IPS DF 4.7 (cell line): ENCODE measurements around the gene CACNA1C.

Source experiments
- DNase-seq: peaks from one replicate; pipeline ENCODE4 v3.0.0-alpha.2; 2013; ENCODE audit warnings: low spot score; ENCODE audit errors: extremely low read depth

CACNA1C gene

DNA sequence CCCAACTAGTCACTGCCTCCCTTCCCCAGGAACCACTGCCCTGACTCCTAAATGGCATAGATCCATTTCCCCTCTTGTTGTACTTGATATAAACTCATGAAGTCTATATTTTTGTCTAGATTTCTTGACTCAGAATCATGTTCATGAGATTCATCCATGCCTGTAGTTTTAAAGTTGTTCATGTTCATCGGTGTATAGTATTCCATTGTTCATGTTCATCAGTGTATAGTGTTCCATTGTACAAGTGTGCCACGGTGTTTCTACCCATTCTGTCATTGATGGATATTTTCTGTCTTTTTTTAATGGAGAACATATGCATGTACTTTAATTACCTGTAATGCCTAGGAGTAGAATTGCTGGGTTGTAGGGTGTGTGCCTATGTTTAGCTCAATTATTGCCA is 261.7 kb downstream of the CACNA1C start:
- DNase-seq = no peak

- no peak for DNase-seq
Observed at GRCh38 chr12:2317772-2318171, 265.0 kb downstream of the CACNA1C start.

DNA sequence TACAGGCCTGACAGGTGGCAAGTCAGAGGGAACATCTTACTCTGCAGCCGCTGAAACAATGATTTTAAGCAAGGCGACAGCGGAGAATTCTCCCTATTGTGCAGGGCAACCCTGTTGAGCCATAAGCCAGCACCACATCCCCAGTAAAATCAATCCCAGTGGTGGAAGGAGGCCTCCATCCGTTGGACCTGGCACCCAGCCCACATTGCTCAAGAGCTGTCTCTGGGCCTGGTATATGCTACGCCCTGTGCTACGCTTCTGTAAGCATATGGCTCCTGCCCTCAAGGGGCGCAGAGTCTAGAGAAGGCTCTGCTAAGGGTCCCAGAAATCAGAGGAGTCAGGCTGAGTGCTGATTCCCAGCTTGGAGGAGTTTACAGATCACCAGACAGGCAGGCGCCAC is 265.5 kb downstream of the CACNA1C start:
- no peak for DNase-seq

GRCh38 chr12:2319136-2319535 is 266.3 kb downstream of the CACNA1C start:
- no peak for DNase-seq

- no peak for DNase-seq
Observed at GRCh38 chr12:2319737-2320506, 267.1 kb downstream of the CACNA1C start.

GRCh38 chr12:2320841-2321240 is 268.1 kb downstream of the CACNA1C start:
- DNase-seq = no peak

GRCh38 chr12:2322554-2323120 is 269.9 kb downstream of the CACNA1C start:
- DNase-seq = no peak

- DNase-seq = no peak
Observed at GRCh38 chr12:2323532-2324255, 270.9 kb downstream of the CACNA1C start.

- DNase-seq = no peak
Observed at GRCh38 chr12:2324387-2324786, 271.6 kb downstream of the CACNA1C start.

DNA sequence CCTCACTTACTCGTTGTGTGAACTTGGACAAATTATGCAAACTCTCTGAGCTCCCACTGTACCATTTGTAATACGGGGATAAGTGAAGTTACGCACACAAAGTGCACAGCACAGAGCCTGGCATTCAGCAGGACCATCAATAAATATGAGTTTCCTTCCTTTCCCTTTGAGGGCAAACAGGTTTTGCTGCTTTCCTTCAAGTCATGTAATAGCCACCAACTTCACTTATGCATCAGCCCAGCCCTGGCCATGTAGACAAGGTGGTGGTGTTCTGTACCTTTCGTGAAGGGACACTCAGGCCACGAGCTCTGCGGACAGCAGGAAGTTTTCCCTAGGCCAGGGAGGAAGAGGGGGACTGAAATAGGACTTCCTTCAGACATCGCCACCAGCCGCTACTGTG is 272.7 kb downstream of the CACNA1C start:
- no peak for DNase-seq

- DNase-seq = no peak
Observed at GRCh38 chr12:2326470-2326869, 273.7 kb downstream of the CACNA1C start.

DNA sequence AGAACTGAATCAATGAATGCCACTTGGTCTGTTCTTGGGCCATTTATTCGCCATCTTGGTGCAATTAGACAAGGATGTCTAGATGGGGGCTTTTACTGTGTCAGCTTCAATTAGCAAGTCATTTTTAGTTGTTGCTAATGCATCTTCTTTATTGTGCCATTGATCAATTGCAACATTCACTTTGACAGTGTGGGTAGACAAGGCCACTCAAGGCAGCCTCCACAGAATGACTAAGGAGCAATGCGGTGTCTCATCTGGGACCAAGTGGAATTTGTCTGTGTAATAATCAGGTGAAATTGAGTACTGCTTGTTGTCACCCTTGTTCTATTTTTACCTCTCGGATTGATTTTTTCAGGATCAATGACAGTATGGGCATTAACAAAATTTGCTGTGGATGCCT is 275.9 kb downstream of the CACNA1C start:
- DNase-seq = no peak

DNA sequence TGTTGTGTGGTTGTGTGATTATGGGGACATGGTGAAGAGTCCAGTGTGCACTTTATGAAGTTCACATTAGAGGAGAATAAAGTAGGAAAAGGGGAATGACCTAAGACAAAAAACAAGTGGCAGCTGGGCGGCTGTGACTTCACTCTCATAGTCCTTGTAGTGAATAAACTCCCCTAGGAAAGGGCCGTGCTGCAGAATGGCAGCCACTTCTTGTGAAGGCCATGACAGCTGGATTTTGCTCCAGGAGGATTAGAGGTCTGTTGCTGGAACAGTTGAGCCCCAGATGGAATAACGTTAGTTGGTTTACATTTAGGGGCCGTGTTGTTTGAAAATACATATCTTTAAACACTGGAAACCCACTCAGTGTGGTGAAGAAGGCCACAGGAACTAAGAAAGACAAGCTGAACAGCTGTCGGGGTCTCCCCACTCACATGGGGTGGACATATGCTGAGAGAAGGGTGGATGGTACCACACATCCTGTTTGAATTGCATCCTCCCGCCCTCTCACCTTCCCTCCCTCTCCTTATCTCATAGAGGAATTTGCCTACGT is 276.9 kb downstream of the CACNA1C start:
- DNase-seq = no peak

DNA sequence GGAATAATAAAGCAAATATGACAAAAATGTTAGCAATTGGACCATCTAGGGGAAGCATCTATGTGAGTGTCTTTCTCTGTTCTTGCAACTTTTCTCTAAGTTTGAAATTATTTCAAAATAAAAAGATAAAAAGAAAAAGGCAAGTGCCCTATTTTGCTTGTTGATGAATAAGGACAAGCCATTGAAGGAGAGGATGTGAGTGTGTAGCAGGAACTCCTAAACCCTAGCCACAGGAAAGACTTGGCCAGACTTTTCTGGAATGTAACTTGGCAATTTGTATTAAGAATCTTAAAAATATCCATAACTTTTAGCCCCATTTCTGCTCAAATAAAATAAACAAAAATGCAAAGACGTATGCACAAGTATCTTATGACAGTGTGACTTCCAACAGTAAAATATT is 279.4 kb downstream of the CACNA1C start:
- DNase-seq = no peak

GRCh38 chr12:2332947-2333346 is 280.2 kb downstream of the CACNA1C start:
- no peak for DNase-seq

DNA sequence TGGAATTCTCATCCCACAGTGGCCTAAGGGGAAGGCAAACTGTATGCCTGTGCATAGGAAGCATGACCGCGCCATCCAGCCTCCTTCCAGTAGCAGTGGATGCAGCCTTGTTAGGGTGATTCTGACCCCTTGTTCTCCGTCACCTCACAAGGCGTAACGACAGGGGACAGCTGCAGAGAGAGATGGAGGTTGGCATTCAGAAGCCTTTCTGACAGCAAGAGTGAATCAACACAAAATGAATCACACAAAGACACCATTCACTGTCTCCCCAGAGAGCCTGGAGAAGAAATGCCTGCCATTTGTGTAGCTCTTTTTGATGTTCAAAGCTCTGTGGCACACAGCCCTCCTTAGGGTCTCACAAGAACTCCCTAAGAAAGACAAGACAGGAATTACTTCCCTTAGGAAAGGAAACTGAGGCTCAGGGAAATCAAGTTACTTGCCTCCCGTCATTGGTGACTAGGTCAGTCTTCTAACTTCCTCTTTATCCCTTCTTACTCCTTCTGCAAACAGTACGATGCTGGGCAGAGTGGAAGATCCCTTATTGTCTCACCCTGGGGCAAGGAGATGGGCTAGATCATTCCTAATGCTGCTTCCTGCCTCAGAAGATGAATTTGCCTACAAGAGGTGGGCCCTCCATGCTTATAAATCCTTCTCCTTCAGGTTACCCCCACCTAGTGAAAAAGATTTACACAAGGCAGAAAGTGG is 280.9 kb downstream of the CACNA1C start:
- DNase-seq = no peak

GRCh38 chr12:2334271-2334670 is 281.5 kb downstream of the CACNA1C start:
- DNase-seq = no peak

- no peak for DNase-seq
Observed at GRCh38 chr12:2334689-2335088, 281.9 kb downstream of the CACNA1C start.

- no peak for DNase-seq
Observed at GRCh38 chr12:2335109-2335508, 282.3 kb downstream of the CACNA1C start.

- no peak for DNase-seq
Observed at GRCh38 chr12:2335513-2335912, 282.7 kb downstream of the CACNA1C start.

- DNase-seq = no peak
Observed at GRCh38 chr12:2335916-2336315, 283.1 kb downstream of the CACNA1C start.

DNA sequence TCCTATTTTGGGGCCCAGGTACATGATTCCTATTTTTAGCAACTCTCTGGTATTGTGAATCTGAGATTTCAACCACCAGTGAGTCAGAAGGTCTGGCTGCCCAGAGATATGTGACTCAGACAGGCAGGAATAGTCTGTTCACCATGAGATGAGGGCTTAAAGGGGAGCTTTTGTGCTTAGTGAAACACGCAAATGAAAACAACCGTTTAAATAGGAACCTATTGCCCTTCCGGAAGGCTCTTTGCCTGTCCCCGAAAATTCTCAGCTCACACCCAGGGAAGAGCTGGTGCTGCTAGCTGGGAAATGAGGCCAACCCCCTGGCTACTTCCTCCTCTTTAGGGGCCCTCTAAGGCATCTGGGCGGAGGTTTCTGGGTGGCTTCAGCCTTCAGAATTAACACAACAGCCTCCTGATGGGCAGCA is 283.6 kb downstream of the CACNA1C start:
- no peak for DNase-seq
